Endodermal cell (in vitro differentiated cells): Measurements from ENCODE around the gene TCF25. TPM values are rescaled to one million over a fixed set of nuclear protein-coding genes. Genes with fewer than 3 reads are reported as not detected.

Source experiments
- DNase-seq: peaks from one replicate; pipeline ENCODE4 v3.0.0-alpha.2; 2017
- H3K27ac ChIP-seq: 2 replicates; pipeline ENCODE4 v1.5.1; 2013; ENCODE audit warnings: mild to moderate bottlenecking, low read depth, low read length, moderate library complexity
- H3K27me3 ChIP-seq: 2 replicates; pipeline ENCODE4 v1.6.1; 2013; ENCODE audit warnings: mild to moderate bottlenecking, low read length, moderate library complexity; ENCODE audit not compliant: insufficient read depth, control insufficient read depth, poor library complexity, severe bottlenecking
- H3K36me3 ChIP-seq: 2 replicates; pipeline ENCODE4 v1.7.0; 2013; ENCODE audit warnings: mild to moderate bottlenecking, low read length, moderate library complexity; ENCODE audit not compliant: control insufficient read depth, insufficient read depth
- H3K4me1 ChIP-seq: one replicate; pipeline ENCODE4 v1.7.0; 2013; ENCODE audit warnings: low read length; ENCODE audit not compliant: control insufficient read depth, insufficient read depth
- H3K4me3 ChIP-seq: 2 replicates; pipeline ENCODE4 v1.5.1; 2013; ENCODE audit warnings: mild to moderate bottlenecking, low read length, moderate library complexity
- H3K9ac ChIP-seq: 2 replicates; pipeline ENCODE4 v1.6.1; 2013; ENCODE audit warnings: mild to moderate bottlenecking, low read length, moderate library complexity; ENCODE audit not compliant: poor library complexity, severe bottlenecking; ENCODE audit errors: extremely low read depth
- H3K9me3 ChIP-seq: 2 replicates; pipeline ENCODE4 v1.6.1; 2013; ENCODE audit warnings: mild to moderate bottlenecking, low read length, moderate library complexity; ENCODE audit not compliant: control insufficient read depth
- H3K27ac Mint-ChIP-seq: 2 replicates; pipeline ENCODE4 v1.8.0; 2020; ENCODE audit warnings: mixed read lengths
- H3K27me3 Mint-ChIP-seq: 2 replicates; pipeline ENCODE4 v1.8.0; 2021; ENCODE audit warnings: mild to moderate bottlenecking, mixed read lengths; ENCODE audit not compliant: insufficient read depth
- H3K36me3 Mint-ChIP-seq: 2 replicates; pipeline ENCODE4 v1.8.0; 2020; ENCODE audit warnings: low read depth, mixed read lengths
- H3K4me1 Mint-ChIP-seq: 2 replicates; pipeline ENCODE4 v1.8.0; 2020; ENCODE audit warnings: mixed read lengths
- H3K4me3 Mint-ChIP-seq: 2 replicates; pipeline ENCODE4 v1.8.0; 2020; ENCODE audit warnings: mild to moderate bottlenecking, moderate library complexity, mixed read lengths
- H3K9me3 Mint-ChIP-seq: 2 replicates; pipeline ENCODE4 v1.8.0; 2020; ENCODE audit warnings: mild to moderate bottlenecking, mixed read lengths
- CTCF ChIP-seq: fragments of 200-600 bp; sonication (generic); conservative IDR thresholded peaks from 2 replicates; pipeline ENCODE4 v1.5.0; 2021; ENCODE audit warnings: antibody characterized with exemption, mild to moderate bottlenecking
- WGBS, 2 experiments: methylation state at CpG; one replicate each; pipeline versions ENCODE4 v1.1.5 to v1.1.7; 2013; ENCODE audit warnings: missing lambda C conversion rate in 2 of 2, mixed read lengths in 1 of 2; ENCODE audit not compliant: insufficient coverage in 1 of 2, insufficient read length in 1 of 2; 5-methylcytosine and 5-hydroxymethylcytosine counted together
- total RNA-seq, 2 donors: library from RNA; stranded (reverse); fragmentation: NEBNext Ultra II Directional in 1 of 2; extraction: Animal tissue kit (Norgen Biotek cat#: 25700) in 1 of 2; gene quantifications; 2 replicates in 1 of 2; 3 replicates in 1 of 2; pipeline ENCODE4 v1.2.1, GENCODE V29; 2021

The TCF25 gene
- total RNA-seq, 2 donors from 2014 or later = 172 to 176 TPM

GRCh38 chr16:89893642-89894548, 20.5 kb downstream of the TCF25 start:
- H3K27me3 Mint-ChIP-seq = no peaks in the 10 kb centered on the region
- H3K9me3 ChIP-seq = no peaks in the 10 kb centered on the region
- H3K36me3 Mint-ChIP-seq = peaks cover 73% of the 10 kb centered on the region
- no peak overlapping the region for H3K9ac ChIP-seq
- DNase-seq = no peak
- no peaks in the 10 kb centered on the region for H3K4me1 ChIP-seq
- no peak overlapping the region for H3K27ac ChIP-seq
- no peak for TF ChIP-seq CTCF
- H3K4me3 Mint-ChIP-seq = no peak overlapping the region
- H3K27me3 ChIP-seq = no peaks in the 10 kb centered on the region
- H3K4me1 Mint-ChIP-seq = no peaks in the 10 kb centered on the region
- no peak overlapping the region for H3K4me3 ChIP-seq
- H3K9me3 Mint-ChIP-seq = no peaks in the 10 kb centered on the region
- H3K27ac Mint-ChIP-seq = no peak overlapping the region
- H3K36me3 ChIP-seq = peaks cover 62% of the 10 kb centered on the region
- WGBS, 2 experiments = 95 to 96% methylated on average over 31 to 45 of the region's 45 CpGs

- Mint-ChIP-seq H3K4me3 (no peak overlapping the region), H3K27me3 (no peaks in the 10 kb centered on the region), H3K4me1 (no peaks in the 10 kb centered on the region), H3K9me3 (no peaks in the 10 kb centered on the region), H3K36me3 (peaks cover 76% of the 10 kb centered on the region), H3K27ac (no peak overlapping the region)
- Histone ChIP-seq H3K4me1 (no peaks in the 10 kb centered on the region), H3K27ac (no peak overlapping the region), H3K27me3 (no peaks in the 10 kb centered on the region), H3K36me3 (peaks cover 73% of the 10 kb centered on the region), H3K9me3 (no peaks in the 10 kb centered on the region), H3K9ac (no peak overlapping the region), H3K4me3 (no peak overlapping the region)
- DNase-seq = no peak
- TF ChIP-seq CTCF = no peak
- WGBS, 2 experiments = 96 to 97% methylated on average over 24 to 25 of the region's 26 CpGs
These were observed 22.3 kb downstream of the TCF25 start for GRCh38 chr16:89895482-89896250.

- H3K4me3 Mint-ChIP-seq = no peak overlapping the region
- H3K36me3 Mint-ChIP-seq = peaks cover 73% of the 10 kb centered on the region
- 95% methylated on average over 7 to 11 of the region's 11 CpGs for WGBS, 2 experiments
These were observed 23.8 kb downstream of the TCF25 start for GRCh38 chr16:89897204-89897603.

More at GRCh38 chr16:89897204-89897603, 23.8 kb downstream of the TCF25 start:
- Histone ChIP-seq H3K36me3 (peaks cover 64% of the 10 kb centered on the region), H3K4me3 (no peak overlapping the region), H3K27ac (no peak overlapping the region), H3K27me3 (no peaks in the 10 kb centered on the region), H3K4me1 (no peaks in the 10 kb centered on the region), H3K9ac (no peak overlapping the region), H3K9me3 (no peaks in the 10 kb centered on the region)
- H3K27me3 Mint-ChIP-seq = no peaks in the 10 kb centered on the region
- H3K9me3 Mint-ChIP-seq = no peaks in the 10 kb centered on the region
- H3K27ac Mint-ChIP-seq = no peak overlapping the region
- DNase-seq = no peak
- no peaks in the 10 kb centered on the region for H3K4me1 Mint-ChIP-seq
- no peak for TF ChIP-seq CTCF
